Gastrocnemius medialis (tissue), 4 donors: ENCODE data around the gene CRYGB.
"Not testable (repeated sequence)": the region's sequence is repeated elsewhere in the genome, so short reads cannot be mapped to it uniquely, and the experiment has no call there.

Experiments
- CTCF ChIP-seq, 5 experiments: fragments of 450-650 bp in 3 of 5; fragments of 200-600 bp in 2 of 5; sonication (generic) in 2 of 5; IDR thresholded peaks in 4 of 5; conservative IDR thresholded peaks in 1 of 5; 1 replicate in 4 of 5; 2 replicates in 1 of 5; pipeline ENCODE4 v1.5.1; 2016 to 2019; ENCODE audit warnings: antibody characterized with exemption in 5 of 5, mild to moderate bottlenecking in 3 of 5, moderate library complexity in 3 of 5
- POLR2A ChIP-seq, 2 donors: fragments of 450-650 bp; IDR thresholded peaks; one replicate each; pipeline ENCODE4 v1.6.1; 2017; ENCODE audit warnings: antibody characterized with exemption in 2 of 2, mild to moderate bottlenecking in 2 of 2, moderate library complexity in 2 of 2

GRCh38 chr2:208124013-208124715, 21.8 kb downstream of the CRYGB start, which contains the start of gene CRYGD:
- not testable (repeated sequence) for TF ChIP-seq POLR2A (IDR thresholded peaks at IDR 0.05); CTCF (IDR thresholded peaks at IDR 0.05 in 4 of 5, conservative IDR thresholded peaks at IDR 0.05 in 1 of 5)
